Tibial nerve (tissue), 4 donors: ENCODE measurements around the gene RIBC2. TPM values are rescaled to one million over a fixed set of nuclear protein-coding genes. Genes with fewer than 3 reads are reported as not detected.

Experiments
- DNase-seq, 2 donors: peaks; one replicate each; pipeline ENCODE4 v3.0.0-alpha.2; 2019; ENCODE audit warnings: low spot score in 2 of 2
- H3K27ac ChIP-seq, 4 donors: fragments of 200-600 bp; sonication (generic) in 3 of 4; one replicate each; pipeline ENCODE4 v1.5.1; 2017 to 2019; ENCODE audit warnings: mild to moderate bottlenecking in 1 of 4
- H3K27me3 ChIP-seq, 2 donors: fragments of 200-600 bp; sonication (generic) in 1 of 2; one replicate each; pipeline versions ENCODE4 v1.5.1 to v1.6.0; 2017 to 2019
- H3K36me3 ChIP-seq, 3 donors: fragments of 200-600 bp; sonication (generic); one replicate each; pipeline ENCODE4 v1.5.1; 2018 to 2019
- H3K4me1 ChIP-seq, 4 donors: fragments of 200-600 bp; sonication (generic) in 3 of 4; one replicate each; pipeline ENCODE4 v1.5.1; 2017 to 2019
- H3K4me3 ChIP-seq, 4 donors: fragments of 200-600 bp; sonication (generic) in 3 of 4; one replicate each; pipeline ENCODE4 v1.5.1; 2017 to 2019; ENCODE audit warnings: mild to moderate bottlenecking in 1 of 4, moderate library complexity in 1 of 4
- H3K9me3 ChIP-seq, 4 donors: fragments of 200-600 bp; sonication (generic) in 3 of 4; one replicate each; pipeline ENCODE4 v1.5.1; 2017 to 2019
- EP300 ChIP-seq, 2 donors: sonication (generic); formaldehyde crosslinking; IDR thresholded peaks; one replicate each; pipeline ENCODE4 v1.6.1; 2017; ENCODE audit warnings: antibody characterized with exemption in 2 of 2, mild to moderate bottlenecking in 1 of 2
- POLR2A ChIP-seq, 2 donors: fragments of 450-650 bp; IDR thresholded peaks; one replicate each; pipeline ENCODE4 v1.6.1; 2017; ENCODE audit warnings: antibody characterized with exemption in 2 of 2, mild to moderate bottlenecking in 2 of 2, moderate library complexity in 2 of 2
- WGBS, 2 donors: methylation state at CpG; one replicate each; pipeline ENCODE4 v1.1.5; 2018; 5-methylcytosine and 5-hydroxymethylcytosine counted together
- total RNA-seq, 4 donors: library from RNA; depleted of rRNA; stranded (reverse); fragments of >200 nt; gene quantifications; one replicate each; pipeline ENCODE4 v1.1.0, GENCODE V29; 2016
- TF ChIP-seq, protein P1 (sequence below), 5 experiments: fragments of 200-600 bp in 3 of 5; fragments of 450-650 bp in 2 of 5; sonication (generic) in 3 of 5; IDR thresholded peaks; one replicate each; pipeline ENCODE4 v1.5.1; 2016 to 2019; ENCODE audit warnings: antibody characterized with exemption in 5 of 5, mild to moderate bottlenecking in 3 of 5, moderate library complexity in 2 of 5

RIBC2 gene
- total RNA-seq, 4 donors from 2014 or later = 0.42 TPM; not detected in 3

DNA sequence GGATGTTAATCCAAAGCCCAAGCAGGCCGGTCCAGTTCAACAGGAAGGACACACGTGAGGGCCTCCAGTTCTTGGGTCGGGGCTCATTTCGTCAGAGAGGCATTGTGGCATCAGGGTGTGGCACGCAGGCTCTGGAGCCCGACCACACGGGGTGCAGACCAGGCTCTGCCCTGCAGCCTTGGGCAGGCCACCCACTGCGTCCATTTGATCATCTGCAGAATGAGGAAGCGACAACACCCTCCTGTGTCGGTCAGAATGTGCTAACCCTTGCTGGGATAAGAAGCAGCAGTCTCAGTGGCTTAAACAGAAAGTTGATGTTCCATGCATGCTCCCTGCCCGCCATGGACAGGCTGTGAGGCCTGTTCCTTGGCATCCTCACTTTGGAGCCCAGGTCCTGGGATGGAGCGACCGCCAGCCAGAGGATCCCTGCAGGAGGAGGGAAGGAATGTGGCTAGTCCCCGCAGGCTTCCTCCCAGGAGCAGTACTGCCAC lies 10.8 kb downstream of the RIBC2 start:
- no peaks in the 10 kb centered on the region for H3K4me1 ChIP-seq
- TF ChIP-seq, protein P1, sequence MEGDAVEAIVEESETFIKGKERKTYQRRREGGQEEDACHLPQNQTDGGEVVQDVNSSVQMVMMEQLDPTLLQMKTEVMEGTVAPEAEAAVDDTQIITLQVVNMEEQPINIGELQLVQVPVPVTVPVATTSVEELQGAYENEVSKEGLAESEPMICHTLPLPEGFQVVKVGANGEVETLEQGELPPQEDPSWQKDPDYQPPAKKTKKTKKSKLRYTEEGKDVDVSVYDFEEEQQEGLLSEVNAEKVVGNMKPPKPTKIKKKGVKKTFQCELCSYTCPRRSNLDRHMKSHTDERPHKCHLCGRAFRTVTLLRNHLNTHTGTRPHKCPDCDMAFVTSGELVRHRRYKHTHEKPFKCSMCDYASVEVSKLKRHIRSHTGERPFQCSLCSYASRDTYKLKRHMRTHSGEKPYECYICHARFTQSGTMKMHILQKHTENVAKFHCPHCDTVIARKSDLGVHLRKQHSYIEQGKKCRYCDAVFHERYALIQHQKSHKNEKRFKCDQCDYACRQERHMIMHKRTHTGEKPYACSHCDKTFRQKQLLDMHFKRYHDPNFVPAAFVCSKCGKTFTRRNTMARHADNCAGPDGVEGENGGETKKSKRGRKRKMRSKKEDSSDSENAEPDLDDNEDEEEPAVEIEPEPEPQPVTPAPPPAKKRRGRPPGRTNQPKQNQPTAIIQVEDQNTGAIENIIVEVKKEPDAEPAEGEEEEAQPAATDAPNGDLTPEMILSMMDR (IDR thresholded peaks at IDR 0.05) = no peak
- TF ChIP-seq POLR2A (IDR thresholded peaks at IDR 0.05) (no peak), EP300 (IDR thresholded peaks at IDR 0.05) (peak in 1 of 2 donors; percentile 23)
- peaks cover 0 to 4% (median 0%) of the 10 kb centered on the region in 4 donors for H3K9me3 ChIP-seq
- no peak overlapping the region for H3K4me3 ChIP-seq
- no peaks in the 10 kb centered on the region for H3K36me3 ChIP-seq
- H3K27ac ChIP-seq = no peak overlapping the region
- no peaks in the 10 kb centered on the region for H3K27me3 ChIP-seq
- WGBS, 2 donors = 67 to 91% methylated on average over 14 of the region's 14 CpGs
- no peak for DNase-seq

DNA sequence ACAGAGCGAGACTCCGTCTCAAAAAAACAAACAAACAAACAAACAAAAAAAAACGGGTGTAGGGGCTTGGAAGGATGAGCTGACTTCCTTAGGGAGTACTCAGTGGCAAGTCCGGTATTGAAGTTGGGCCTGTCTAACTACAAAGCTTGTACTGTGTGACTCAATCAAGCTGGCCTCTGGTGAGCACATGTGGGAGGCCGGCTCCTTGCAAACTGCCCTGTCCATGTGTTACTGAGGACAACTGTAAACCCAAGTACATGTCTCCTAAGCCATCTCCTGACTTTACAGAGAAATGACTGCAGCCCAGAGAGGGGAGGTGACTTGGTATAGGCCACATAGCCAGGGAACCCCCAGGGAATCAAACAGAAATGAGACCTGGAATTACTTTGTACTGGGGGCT lies 11.6 kb downstream of the RIBC2 start:
- Histone ChIP-seq H3K36me3 (no peaks in the 10 kb centered on the region), H3K4me3 (no peak overlapping the region), H3K27ac (no peak overlapping the region), H3K4me1 (no peaks in the 10 kb centered on the region), H3K27me3 (no peaks in the 10 kb centered on the region), H3K9me3 (peaks cover 0 to 4% (median 0%) of the 10 kb centered on the region in 4 donors)
- DNase-seq = no peak
- no peak for TF ChIP-seq EP300 (IDR thresholded peaks at IDR 0.05)
- TF ChIP-seq POLR2A (IDR thresholded peaks at IDR 0.05) = no peak
- TF ChIP-seq, protein P1 (IDR thresholded peaks at IDR 0.05) = no peak
- WGBS, 2 donors = 57 to 67% methylated on average over 5 of the region's 5 CpGs

DNA sequence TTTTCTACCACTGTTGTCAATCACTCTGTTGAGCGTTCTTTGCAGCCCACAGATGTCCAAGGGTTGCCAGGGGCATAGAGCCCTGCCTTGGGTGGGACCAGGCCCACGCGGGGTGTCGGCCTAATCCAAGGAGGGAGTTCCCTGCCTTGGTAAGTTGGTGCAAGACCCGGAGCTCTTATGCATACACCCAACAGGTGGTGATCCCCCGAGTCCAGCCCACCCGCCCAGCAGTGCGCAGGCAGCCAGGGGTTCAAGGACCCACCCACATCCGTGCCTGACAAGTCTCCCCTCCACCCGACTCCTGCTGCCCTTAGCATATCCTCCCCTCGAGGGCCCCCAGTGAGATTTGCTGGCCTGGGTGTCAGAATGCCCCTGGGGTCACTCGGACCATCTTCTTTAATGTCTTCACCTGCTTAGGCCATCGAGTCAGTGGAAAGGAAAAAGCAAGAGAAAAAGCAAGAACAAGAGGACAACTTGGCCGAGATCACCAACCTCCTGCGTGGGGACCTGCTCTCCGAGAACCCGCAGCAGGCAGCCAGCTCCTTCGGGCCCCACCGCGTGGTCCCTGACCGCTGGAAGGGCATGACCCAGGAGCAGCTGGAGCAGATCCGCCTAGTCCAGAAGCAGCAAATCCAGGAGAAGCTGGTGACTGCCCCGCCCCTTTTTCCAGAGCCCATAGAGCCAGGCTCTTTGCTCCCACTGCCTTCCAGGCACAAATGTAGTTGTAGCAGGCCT lies 12.2 kb downstream of the RIBC2 start:
- DNase-seq = no peak
- H3K27me3 ChIP-seq = no peaks in the 10 kb centered on the region
- 92 to 94% methylated on average over 22 to 23 of the region's 23 CpGs for WGBS, 2 donors
- H3K36me3 ChIP-seq = no peaks in the 10 kb centered on the region
- H3K4me1 ChIP-seq = no peaks in the 10 kb centered on the region
- H3K27ac ChIP-seq = no peak overlapping the region
- H3K9me3 ChIP-seq = peaks cover 0 to 4% (median 0%) of the 10 kb centered on the region in 4 donors
- TF ChIP-seq POLR2A (IDR thresholded peaks at IDR 0.05) = no peak
- TF ChIP-seq, protein P1 (IDR thresholded peaks at IDR 0.05) = no peak
- no peak for TF ChIP-seq EP300 (IDR thresholded peaks at IDR 0.05)
- H3K4me3 ChIP-seq = no peak overlapping the region

DNA sequence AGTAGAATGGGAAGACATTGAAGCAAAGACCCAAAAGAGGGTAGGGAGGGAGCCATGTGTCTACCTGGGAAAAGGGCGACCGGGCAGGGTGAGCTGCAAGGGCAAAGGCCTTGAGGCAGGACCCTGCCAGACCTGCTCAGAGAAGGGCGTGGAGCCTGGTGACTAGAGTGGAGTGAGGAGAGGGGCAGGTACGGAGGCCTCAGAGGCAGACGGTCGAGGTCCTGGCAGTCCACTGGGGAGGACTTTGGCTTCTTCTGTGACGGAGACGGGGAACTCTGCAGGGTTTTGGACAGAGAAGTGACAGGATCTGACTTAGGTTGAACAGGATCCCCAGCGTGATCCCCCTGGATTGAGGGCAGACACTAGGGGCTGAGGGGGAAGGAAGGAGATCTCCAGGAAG lies 12.9 kb downstream of the RIBC2 start:
- H3K4me1 ChIP-seq = no peaks in the 10 kb centered on the region
- no peaks in the 10 kb centered on the region for H3K36me3 ChIP-seq
- H3K27ac ChIP-seq = no peak overlapping the region
- WGBS, 2 donors = 96 to 97% methylated on average over 9 of the region's 9 CpGs
- TF ChIP-seq EP300 (IDR thresholded peaks at IDR 0.05) (no peak), POLR2A (IDR thresholded peaks at IDR 0.05) (no peak)
- TF ChIP-seq, protein P1 (IDR thresholded peaks at IDR 0.05) = no peak
- no peaks in the 10 kb centered on the region for H3K27me3 ChIP-seq
- H3K9me3 ChIP-seq = peaks cover 0 to 4% (median 0%) of the 10 kb centered on the region in 4 donors
- DNase-seq = no peak
- no peak overlapping the region for H3K4me3 ChIP-seq

DNA sequence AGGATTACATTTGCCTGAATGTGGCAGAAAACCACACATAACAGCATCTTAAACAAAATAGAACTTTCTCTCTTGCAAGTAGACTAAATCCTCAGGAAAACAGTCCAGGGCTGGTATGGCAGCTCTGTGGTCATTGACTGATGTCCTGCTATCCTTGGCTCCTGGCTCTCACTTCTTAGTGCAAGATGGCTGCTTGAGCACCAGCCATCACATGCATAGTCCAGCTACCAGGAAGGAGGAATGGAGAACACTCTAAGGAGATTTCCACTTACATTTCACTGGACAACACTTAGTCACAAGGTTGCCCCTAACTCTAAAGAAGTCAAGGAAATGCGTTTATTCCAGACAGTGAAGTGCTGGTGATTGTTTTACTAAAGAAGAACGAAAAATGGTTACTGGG lies 13.6 kb downstream of the RIBC2 start:
- DNase-seq = no peak
- H3K36me3 ChIP-seq = no peaks in the 10 kb centered on the region
- no peak overlapping the region for H3K27ac ChIP-seq
- peaks cover 0 to 4% (median 0%) of the 10 kb centered on the region in 4 donors for H3K9me3 ChIP-seq
- no peaks in the 10 kb centered on the region for H3K4me1 ChIP-seq
- TF ChIP-seq, protein P1 (IDR thresholded peaks at IDR 0.05) = no peak
- TF ChIP-seq EP300 (IDR thresholded peaks at IDR 0.05) (no peak), POLR2A (IDR thresholded peaks at IDR 0.05) (no peak)
- 83 to 98% methylated on average over 2 of the region's 2 CpGs for WGBS, 2 donors
- no peak overlapping the region for H3K4me3 ChIP-seq
- no peaks in the 10 kb centered on the region for H3K27me3 ChIP-seq
